Fibroblast of lung (primary cell): ENCODE measurements around the gene NAA16. TPM values are rescaled to one million over a fixed set of nuclear protein-coding genes. Genes with fewer than 3 reads are reported as not detected.
"Not testable (repeated sequence)": the region's sequence is repeated elsewhere in the genome, so short reads cannot be mapped to it uniquely, and the experiment has no call there.

Source experiments
- DNase-seq, 2 donors: peaks; one replicate each; pipeline versions ENCODE4 v3.0.0 to v3.0.0-alpha.2; 2010; ENCODE audit warnings: low read depth in 2 of 2
- H2AFZ ChIP-seq: 2 replicates; pipeline ENCODE4 v1.5.1; 2012; ENCODE audit warnings: low read length, control low read depth, inconsistent platforms
- H3K27ac ChIP-seq: 2 replicates; pipeline ENCODE4 v1.5.1; 2011; ENCODE audit warnings: low read length, control low read depth; ENCODE audit not compliant: insufficient read depth
- H3K27me3 ChIP-seq: 2 replicates; pipeline ENCODE4 v1.5.1; 2011; ENCODE audit warnings: mild to moderate bottlenecking, low read length; ENCODE audit not compliant: control insufficient read depth, insufficient read depth
- H3K36me3 ChIP-seq: 2 replicates; pipeline ENCODE4 v1.5.1; 2011; ENCODE audit warnings: low read length; ENCODE audit not compliant: control insufficient read depth, insufficient read depth
- H3K4me1 ChIP-seq: 2 replicates; pipeline ENCODE4 v1.5.1; 2011; ENCODE audit warnings: low read length; ENCODE audit not compliant: control insufficient read depth, insufficient read depth; ENCODE audit errors: extremely low read depth
- H3K4me2 ChIP-seq: 2 replicates; pipeline ENCODE4 v1.5.1; 2011; ENCODE audit warnings: low read length, control low read depth; ENCODE audit not compliant: insufficient read depth; ENCODE audit errors: extremely low read depth
- H3K4me3 ChIP-seq, 4 experiments: fragments of 200-600 bp in 1 of 4; sonication (generic) in 1 of 4; replicated peaks in 1 of 4; 2 replicates each; pipeline ENCODE4 v1.5.1; 2011 to 2016; ENCODE audit warnings: low read length in 4 of 4, low read depth in 3 of 4, mild to moderate bottlenecking in 3 of 4, control low read depth in 2 of 4, inconsistent platforms in 1 of 4, mixed read lengths in 1 of 4; ENCODE audit not compliant: insufficient read depth in 1 of 4; ENCODE audit errors: control extremely low read depth in 1 of 4
- H3K79me2 ChIP-seq: 2 replicates; pipeline ENCODE4 v1.5.1; 2012; ENCODE audit warnings: mild to moderate bottlenecking, low read length, inconsistent platforms; ENCODE audit not compliant: control insufficient read depth, insufficient read depth
- H3K9ac ChIP-seq: 2 replicates; pipeline ENCODE4 v1.5.1; 2011; ENCODE audit warnings: mild to moderate bottlenecking, low read length, control low read depth; ENCODE audit not compliant: insufficient read depth
- H3K9me3 ChIP-seq: 2 replicates; pipeline ENCODE4 v1.5.1; 2012; ENCODE audit warnings: low read depth, low read length; ENCODE audit not compliant: control insufficient read depth, insufficient read depth
- H4K20me1 ChIP-seq: 2 replicates; pipeline ENCODE4 v1.5.1; 2011; ENCODE audit warnings: low read length; ENCODE audit not compliant: control insufficient read depth, insufficient read depth; ENCODE audit errors: extremely low read depth
- CTCF ChIP-seq, 2 donors: IDR thresholded peaks in 1 of 2; conservative IDR thresholded peaks in 1 of 2; 1 replicate in 1 of 2; 2 replicates in 1 of 2; pipeline ENCODE4 v1.5.1; 2011 to 2012; ENCODE audit warnings: low read length in 2 of 2, control low read depth in 1 of 2, inconsistent platforms in 1 of 2, low read depth in 1 of 2, mild to moderate bottlenecking in 1 of 2
- EZH2 ChIP-seq: IDR thresholded peaks from 2 replicates; pipeline ENCODE4 v1.5.1; 2012; ENCODE audit warnings: low read length, control low read depth, mild to moderate bottlenecking; ENCODE audit errors: missing control alignments
- polyA plus RNA-seq, 2 donors: library from polyadenylated mRNA; depleted of rRNA in 1 of 2; stranded (reverse) in 1 of 2; unstranded in 1 of 2; fragments of >200 nt; gene quantifications; 2 replicates each; pipeline ENCODE4 v1.2.1, GENCODE V29; 2011 to 2012; ENCODE audit warnings: missing spikeins in 1 of 2
- total RNA-seq: library from RNA; depleted of rRNA; stranded (reverse); fragments of >200 nt; gene quantifications from 2 replicates; pipeline ENCODE4 v1.2.1, GENCODE V29; 2014

NAA16 gene
- total and polyA plus RNA-seq, 2 donors (not counting 1 experiment from before 2014, with no cell fraction given) = 7.9 to 8.3 TPM

- no peak overlapping the region for H3K4me2 ChIP-seq
- no peak for DNase-seq
- no peak overlapping the region for H3K9ac ChIP-seq
- no peaks in the 10 kb centered on the region for H4K20me1 ChIP-seq
- no peaks in the 10 kb centered on the region for H3K27me3 ChIP-seq
- no peak overlapping the region for H2AFZ ChIP-seq
- no peaks in the 10 kb centered on the region for H3K4me1 ChIP-seq
- H3K36me3 ChIP-seq = no peaks in the 10 kb centered on the region
- no peaks in the 10 kb centered on the region for H3K9me3 ChIP-seq
- TF ChIP-seq CTCF (conservative IDR thresholded peaks at IDR 0.05 in 1 of 2, IDR thresholded peaks at IDR 0.05 in 1 of 2; ENCODE audit: low read depth in 1 of 2, low read length in 2 of 2) = no peak
- TF ChIP-seq EZH2 = no peak
- no peak overlapping the region for H3K27ac ChIP-seq
- no peak overlapping the region for H3K4me3 ChIP-seq
- no peaks in the 10 kb centered on the region for H3K79me2 ChIP-seq
These were observed 36.2 kb upstream of the NAA16 start for GRCh38 chr13:41274881-41275280.

DNA sequence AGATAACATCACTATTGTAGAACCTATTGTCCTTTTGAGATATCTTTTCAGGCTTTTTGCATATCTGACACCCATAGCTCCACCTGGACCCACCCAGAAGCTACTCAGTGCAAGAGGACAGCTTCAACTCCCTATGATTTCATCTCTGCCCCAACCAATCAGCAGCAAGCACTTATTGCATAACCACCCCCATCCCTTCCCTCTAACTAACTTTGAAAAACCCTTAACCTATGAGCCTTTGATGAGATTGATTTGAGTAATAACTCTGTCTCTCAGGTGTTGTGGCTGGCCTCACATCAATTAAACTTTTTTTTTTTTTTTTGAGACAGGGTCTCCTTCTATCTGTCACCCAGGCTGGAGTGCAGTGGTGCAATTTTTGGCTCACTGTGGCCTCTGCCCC is 34.2 kb upstream of the NAA16 start:
- Histone ChIP-seq H3K4me3 (no peak overlapping the region), H3K36me3 (no peaks in the 10 kb centered on the region), H3K79me2 (no peaks in the 10 kb centered on the region), H3K9ac (no peak overlapping the region), H3K27me3 (no peaks in the 10 kb centered on the region), H3K27ac (no peak overlapping the region), H4K20me1 (no peaks in the 10 kb centered on the region), H3K4me2 (no peak overlapping the region), H3K4me1 (no peaks in the 10 kb centered on the region), H3K9me3 (no peaks in the 10 kb centered on the region), H2AFZ (no peak overlapping the region)
- TF ChIP-seq EZH2 (no peak), CTCF (conservative IDR thresholded peaks at IDR 0.05 in 1 of 2, IDR thresholded peaks at IDR 0.05 in 1 of 2; ENCODE audit: low read depth in 1 of 2, low read length in 2 of 2) (no peak)
- no peak for DNase-seq

DNA sequence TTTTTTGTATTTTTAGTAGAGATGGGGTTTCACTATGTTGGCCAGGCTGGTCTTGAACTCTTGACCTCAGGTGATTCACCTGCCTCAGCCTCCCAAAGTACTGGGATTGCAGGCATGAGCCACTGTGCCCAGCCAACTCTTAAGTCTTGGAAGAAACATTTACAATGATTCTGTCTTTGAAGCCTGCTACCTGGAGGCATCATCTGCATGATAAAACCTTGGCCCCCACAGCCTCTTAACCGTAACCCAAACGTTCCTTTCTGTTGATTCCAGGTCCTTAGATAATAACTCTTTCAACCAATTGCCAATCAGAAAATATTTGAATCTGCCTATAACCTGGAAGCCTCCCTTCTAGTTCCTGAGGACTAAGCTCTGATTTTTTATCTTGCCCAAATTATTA is 31.9 kb upstream of the NAA16 start:
- not testable (repeated sequence) for H3K36me3 ChIP-seq, DNase-seq, H3K79me2 ChIP-seq, H2AFZ ChIP-seq, H4K20me1 ChIP-seq, H3K4me2 ChIP-seq, H3K27me3 ChIP-seq, H3K9me3 ChIP-seq, H3K4me1 ChIP-seq, H3K4me3 ChIP-seq, H3K27ac ChIP-seq, H3K9ac ChIP-seq
